Mammary microvascular endothelial cell (primary cell): ENCODE results near the gene CMTM3. TPM values are rescaled to one million over a fixed set of nuclear protein-coding genes. Genes with fewer than 3 reads are reported as not detected.

Experiments
- total RNA-seq: library from RNA; depleted of rRNA; stranded (reverse); fragments of >200 nt; gene quantifications from 2 replicates; pipeline ENCODE4 v1.2.3, GENCODE V29; 2015

Gene CMTM3
- total RNA-seq: 48.8 and 65.7 TPM in 2 replicates

GRCh38 chr16:66604376-66605176 is at the start of gene CMTM3:
Gene CMTM3, plus strand, starts transcription at chr16:66604704. Its CDS starts 102 bp downstream, at chr16:66604806.

GRCh38 chr16:66566051-66566901 is 38.2 kb upstream of the CMTM3 start, which contains the start of gene CMTM1:
Gene CMTM1, plus strand, starts transcription at chr16:66566439. Its CDS starts 75 bp downstream, at chr16:66566514.

GRCh38 chr16:66578651-66579531 is 25.6 kb upstream of the CMTM3 start, which contains the start of gene CMTM2:
Gene CMTM2, plus strand, starts transcription at chr16:66579463. Its CDS starts 145 bp downstream, at chr16:66579608.

Other genes starting within 250 kb of the CMTM3 start
- 715 and 798 TPM in 2 replicates for gene CDH5, start 238.0 kb upstream of the CMTM3 start, total RNA-seq
- gene BEAN1, start 177.4 kb upstream of the CMTM3 start, total RNA-seq: not detected in 2 replicates
- 22.4 and 23.6 TPM in 2 replicates for gene TK2, start 54.6 kb upstream of the CMTM3 start, total RNA-seq
- 95.9 and 144 TPM in 2 replicates for gene CKLF, start 52.1 kb upstream of the CMTM3 start, total RNA-seq
- gene CMTM1, start 38.3 kb upstream of the CMTM3 start, total RNA-seq: 1.9 and 4.0 TPM in 2 replicates
- not detected in 2 replicates for gene CMTM2, start 25.2 kb upstream of the CMTM3 start, total RNA-seq
- 2.1 and 3.4 TPM in 2 replicates for gene CMTM4, start 92.0 kb downstream of the CMTM3 start, total RNA-seq
- gene DYNC1LI2, start 146.9 kb downstream of the CMTM3 start, total RNA-seq: 64.4 and 68.7 TPM in 2 replicates
- not detected in 2 replicates for gene TERB1, start 196.9 kb downstream of the CMTM3 start, total RNA-seq
- 67.7 and 77.1 TPM in 2 replicates for gene NAE1, start 226.3 kb downstream of the CMTM3 start, total RNA-seq
- not detected in 2 replicates for gene CA7, start 239.7 kb downstream of the CMTM3 start, total RNA-seq